ENCODE data around the gene TNFRSF4. TPM values are rescaled to one million over a fixed set of nuclear protein-coding genes. Genes with fewer than 3 reads are reported as not detected.
A peak's percentile ranks its signal among the peaks of the same experiment; 100 is the strongest.

TNFRSF4 gene
- total RNA-seq, 1 donor from 2014 or later: 0.38 TPM

DNA sequence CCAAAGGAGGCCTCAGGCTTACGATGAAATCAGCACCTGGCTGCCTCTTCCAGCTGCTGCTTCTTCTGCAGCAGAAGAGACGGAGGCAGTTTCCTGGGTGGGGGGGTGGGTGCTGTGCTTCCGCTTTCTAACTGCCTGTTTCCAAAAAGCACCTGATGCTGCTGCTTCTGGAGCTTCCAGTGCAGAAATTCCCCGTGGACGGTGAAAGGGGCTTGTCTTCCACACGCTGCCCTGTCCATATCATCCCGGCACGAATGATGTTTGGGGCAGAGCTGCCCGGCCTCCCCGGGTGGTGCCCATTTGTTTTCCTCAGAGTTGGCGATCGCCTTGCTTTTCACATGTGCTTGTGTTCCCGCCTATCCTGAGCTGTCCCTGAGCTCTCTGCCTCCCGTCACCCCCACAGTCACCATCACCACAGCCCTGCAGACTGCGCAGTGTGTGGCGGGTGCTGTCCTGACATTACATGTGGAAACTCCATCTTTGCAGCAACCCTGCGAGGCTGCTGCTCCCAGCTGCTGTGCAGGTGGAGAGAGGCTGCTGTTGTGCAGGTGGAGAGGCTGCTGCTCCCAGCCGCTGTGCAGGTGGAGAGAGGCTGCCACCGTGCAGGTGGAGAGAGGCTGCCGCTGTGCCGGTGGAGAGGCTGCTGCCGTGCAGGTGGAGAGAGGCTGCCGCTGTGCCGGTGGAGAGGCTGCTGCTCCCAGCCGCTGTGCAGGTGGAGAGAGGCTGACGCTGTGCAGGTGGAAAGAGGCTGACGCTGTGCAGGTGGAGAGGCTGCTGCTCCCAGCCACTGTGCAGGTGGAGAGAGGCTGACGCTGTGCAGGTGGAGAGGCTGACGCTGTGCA is 38.5 kb downstream of the TNFRSF4 start:
- Mint-ChIP-seq H3K4me1 (ENCODE audit: low read depth) (peaks cover 2% of the 10 kb centered on the region), H3K9me3 (ENCODE audit: low read depth) (no peaks in the 10 kb centered on the region), H3K36me3 (ENCODE audit: insufficient read depth) (peaks cover 3% of the 10 kb centered on the region), H3K27me3 (peaks cover 4% of the 10 kb centered on the region), H3K27ac (no peak overlapping the region), H3K4me3 (ENCODE audit: low read depth) (no peak overlapping the region)
- TF ChIP-seq, protein P1, sequence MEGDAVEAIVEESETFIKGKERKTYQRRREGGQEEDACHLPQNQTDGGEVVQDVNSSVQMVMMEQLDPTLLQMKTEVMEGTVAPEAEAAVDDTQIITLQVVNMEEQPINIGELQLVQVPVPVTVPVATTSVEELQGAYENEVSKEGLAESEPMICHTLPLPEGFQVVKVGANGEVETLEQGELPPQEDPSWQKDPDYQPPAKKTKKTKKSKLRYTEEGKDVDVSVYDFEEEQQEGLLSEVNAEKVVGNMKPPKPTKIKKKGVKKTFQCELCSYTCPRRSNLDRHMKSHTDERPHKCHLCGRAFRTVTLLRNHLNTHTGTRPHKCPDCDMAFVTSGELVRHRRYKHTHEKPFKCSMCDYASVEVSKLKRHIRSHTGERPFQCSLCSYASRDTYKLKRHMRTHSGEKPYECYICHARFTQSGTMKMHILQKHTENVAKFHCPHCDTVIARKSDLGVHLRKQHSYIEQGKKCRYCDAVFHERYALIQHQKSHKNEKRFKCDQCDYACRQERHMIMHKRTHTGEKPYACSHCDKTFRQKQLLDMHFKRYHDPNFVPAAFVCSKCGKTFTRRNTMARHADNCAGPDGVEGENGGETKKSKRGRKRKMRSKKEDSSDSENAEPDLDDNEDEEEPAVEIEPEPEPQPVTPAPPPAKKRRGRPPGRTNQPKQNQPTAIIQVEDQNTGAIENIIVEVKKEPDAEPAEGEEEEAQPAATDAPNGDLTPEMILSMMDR (IDR thresholded peaks at IDR 0.05; ENCODE audit: unreplicated experiment): no peak
- DNase-seq (ENCODE audit: low spot score, unreplicated experiment): no peak

- peak; percentile 17 for DNase-seq (ENCODE audit: low spot score, unreplicated experiment)
- TF ChIP-seq, protein P1 (IDR thresholded peaks at IDR 0.05; ENCODE audit: unreplicated experiment): no peak
- Mint-ChIP-seq H3K27me3 (peaks cover 4% of the 10 kb centered on the region), H3K4me1 (ENCODE audit: low read depth) (peaks cover 4% of the 10 kb centered on the region), H3K27ac (peak within 1 kb of the TSS; percentile 78), H3K4me3 (ENCODE audit: low read depth) (no peak within 1 kb of the TSS), H3K36me3 (ENCODE audit: insufficient read depth) (peaks cover 3% of the 10 kb centered on the region), H3K9me3 (ENCODE audit: low read depth) (no peaks in the 10 kb centered on the region)
Measured at GRCh38 chr1:1173793-1174415, 40.0 kb downstream of the TNFRSF4 start, which contains the start of gene TTLL10. TTLL10 (plus strand) TSS chr1:1173880; CDS start chr1:1179216, 5,336 bp downstream.

- DNase-seq (ENCODE audit: low spot score, unreplicated experiment): no peak
Measured at GRCh38 chr1:1173061-1173792, 40.7 kb downstream of the TNFRSF4 start.

DNA sequence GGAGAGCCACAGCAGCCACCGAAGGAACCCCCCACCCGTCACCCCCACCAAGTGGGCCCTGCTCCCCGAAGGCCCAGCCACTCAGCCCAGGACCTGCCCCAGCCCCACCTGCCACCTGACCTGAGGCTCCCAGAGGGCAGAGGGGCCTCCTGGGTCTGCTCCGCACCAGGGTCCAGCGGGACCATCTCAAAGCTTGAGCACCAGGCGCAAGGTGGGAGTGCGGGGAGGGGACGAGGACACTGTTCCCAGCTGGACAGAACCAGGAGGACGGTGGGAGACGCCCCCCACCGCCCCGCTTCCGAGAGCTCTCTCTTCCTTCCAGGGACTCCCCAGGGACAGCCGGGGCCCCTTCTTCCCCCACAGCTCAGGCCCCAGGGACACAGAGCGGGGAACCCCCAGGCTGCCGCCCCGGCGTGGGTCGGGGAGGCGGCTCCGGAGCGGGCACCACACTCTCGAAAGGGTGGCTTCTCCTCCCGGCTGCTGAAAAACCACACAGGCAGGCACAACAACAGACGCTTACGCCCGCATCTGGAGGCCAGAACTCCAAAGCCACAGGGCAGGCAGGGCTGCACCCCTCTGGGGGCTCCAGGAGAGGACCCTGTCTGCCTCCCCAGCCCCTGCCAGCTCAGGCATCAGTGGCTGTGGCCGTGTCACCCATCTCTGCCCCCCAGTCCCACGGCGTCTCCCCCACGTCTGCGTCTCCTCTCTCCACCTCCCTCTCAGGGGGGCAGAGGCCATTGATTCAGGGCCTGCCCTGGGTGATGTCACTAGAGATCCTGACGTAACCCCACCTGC is 42.2 kb downstream of the TNFRSF4 start:
- Mint-ChIP-seq H3K4me3 (ENCODE audit: low read depth) (no peak overlapping the region), H3K9me3 (ENCODE audit: low read depth) (no peaks in the 10 kb centered on the region), H3K27ac (no peak overlapping the region), H3K36me3 (ENCODE audit: insufficient read depth) (peaks cover 2% of the 10 kb centered on the region), H3K27me3 (peaks cover under 1% of the 10 kb centered on the region), H3K4me1 (ENCODE audit: low read depth) (peaks cover 6% of the 10 kb centered on the region)
- no peak for DNase-seq (ENCODE audit: low spot score, unreplicated experiment)
- TF ChIP-seq, protein P1 (IDR thresholded peaks at IDR 0.05; ENCODE audit: unreplicated experiment): no peak

More at GRCh38 chr1:1173061-1173792, 40.7 kb downstream of the TNFRSF4 start:
- Mint-ChIP-seq H3K4me1 (ENCODE audit: low read depth) (peaks cover 7% of the 10 kb centered on the region), H3K27ac (peak overlapping the region; percentile 78), H3K9me3 (ENCODE audit: low read depth) (no peaks in the 10 kb centered on the region), H3K36me3 (ENCODE audit: insufficient read depth) (peaks cover 3% of the 10 kb centered on the region), H3K27me3 (peaks cover 4% of the 10 kb centered on the region), H3K4me3 (ENCODE audit: low read depth) (no peak overlapping the region)
- TF ChIP-seq, protein P1 (IDR thresholded peaks at IDR 0.05; ENCODE audit: unreplicated experiment): no peak

Data from progenitor cell of endocrine pancreas (in vitro differentiated cells).